ENCODE measurements around the gene UBE2Q2.
A peak's percentile ranks its signal among the peaks of the same experiment; 100 is the strongest.

The UBE2Q2 gene

DNA sequence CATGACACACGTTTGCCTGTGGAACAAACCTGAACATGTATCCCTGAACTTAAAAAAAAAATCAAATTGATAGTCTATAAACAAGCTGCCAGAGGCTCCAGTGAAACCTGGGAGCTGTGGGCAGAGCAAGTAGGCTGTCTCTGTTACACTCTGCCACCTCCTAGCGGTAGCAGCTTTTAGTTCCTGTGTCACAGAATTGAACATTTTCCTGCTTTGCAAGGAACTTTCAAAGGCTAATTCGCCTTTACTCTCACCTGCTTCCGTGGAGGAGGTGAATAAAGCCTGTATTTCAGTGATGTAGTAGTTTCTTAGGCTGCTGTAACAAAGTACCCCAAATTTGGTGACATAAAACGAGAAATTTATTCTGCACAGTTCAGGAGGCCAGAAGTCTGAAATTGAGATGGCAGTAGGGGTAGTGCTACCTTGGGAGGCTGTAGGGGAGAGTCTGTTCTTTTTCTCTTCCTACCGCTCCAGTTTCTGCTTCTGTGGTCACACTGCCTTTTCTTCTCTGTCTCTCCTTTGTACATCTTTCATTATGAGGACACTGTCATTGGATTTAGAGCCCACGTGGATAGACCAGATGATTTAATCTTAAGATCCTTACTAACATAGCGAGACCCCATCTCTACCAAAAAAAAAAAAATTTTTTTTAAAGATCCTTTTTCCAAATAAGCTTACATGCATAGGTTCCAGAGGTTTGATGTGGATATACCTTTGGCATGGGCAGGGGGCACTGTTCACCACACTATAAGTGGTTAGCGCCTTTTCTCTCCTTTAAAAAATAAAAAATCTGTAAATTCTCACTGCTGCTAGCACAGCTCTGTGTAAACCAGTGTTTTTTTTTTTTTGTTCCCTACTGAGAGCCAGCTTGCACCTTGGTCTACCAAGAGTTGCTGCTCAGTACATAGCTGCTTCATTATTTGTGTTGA lies 85.7 kb downstream of the UBE2Q2 start:
- peak; percentile 71 for DNase-seq

DNA sequence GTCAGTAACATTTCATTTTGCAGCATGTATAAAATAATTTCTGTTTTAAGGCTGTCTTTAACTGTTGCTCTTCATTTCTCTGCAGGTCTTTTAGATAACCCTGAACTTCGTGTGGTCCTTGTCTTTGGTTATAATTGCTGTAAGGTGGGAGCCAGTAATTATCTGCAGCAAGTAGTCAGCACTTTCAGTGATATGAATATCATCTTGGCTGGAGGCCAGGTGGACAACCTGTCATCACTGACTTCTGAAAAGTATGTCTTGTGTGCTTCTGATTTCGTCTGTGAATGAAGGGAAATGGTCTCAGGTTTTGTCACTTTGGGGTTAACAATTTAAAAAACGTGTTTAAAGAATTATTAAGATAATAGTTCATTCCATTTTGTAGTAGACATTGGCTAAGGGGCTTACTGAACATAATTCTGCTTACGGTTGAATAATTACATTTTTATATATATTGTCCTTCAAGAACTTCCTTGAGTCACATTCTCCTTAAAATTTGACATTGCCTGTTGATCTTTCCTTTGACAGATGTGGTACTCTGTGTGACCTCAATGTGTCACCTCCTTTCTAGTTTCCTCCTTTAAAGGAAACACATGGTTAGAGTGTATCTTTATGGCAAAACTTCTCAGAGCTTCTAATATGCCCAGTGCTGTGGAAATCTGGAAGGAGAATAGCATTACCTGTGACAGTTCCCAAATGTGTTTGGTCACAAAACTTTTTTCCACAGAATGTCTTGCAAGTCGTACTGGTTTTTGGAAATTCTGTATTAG lies 86.7 kb downstream of the UBE2Q2 start:
- DNase-seq, result no peak

DNA sequence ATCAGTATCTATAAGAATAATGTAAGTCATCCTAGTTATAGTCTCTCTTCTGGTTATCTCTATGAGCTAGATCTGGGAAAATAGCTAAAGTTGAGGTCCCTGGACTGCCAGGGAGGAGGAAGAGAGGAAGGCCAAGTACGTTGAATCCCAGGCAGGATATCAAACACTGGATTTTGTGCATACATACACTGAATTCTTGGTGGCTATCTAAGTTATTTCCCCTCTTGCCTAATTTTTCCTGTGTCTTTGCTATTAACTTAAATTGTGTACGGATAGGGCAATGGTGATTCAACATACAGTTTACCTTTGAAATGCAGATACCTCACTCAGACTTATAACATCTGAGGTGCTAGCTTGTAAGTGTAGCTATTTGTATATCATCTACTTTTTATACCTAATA lies 87.6 kb downstream of the UBE2Q2 start:
- DNase-seq, result no peak

DNA sequence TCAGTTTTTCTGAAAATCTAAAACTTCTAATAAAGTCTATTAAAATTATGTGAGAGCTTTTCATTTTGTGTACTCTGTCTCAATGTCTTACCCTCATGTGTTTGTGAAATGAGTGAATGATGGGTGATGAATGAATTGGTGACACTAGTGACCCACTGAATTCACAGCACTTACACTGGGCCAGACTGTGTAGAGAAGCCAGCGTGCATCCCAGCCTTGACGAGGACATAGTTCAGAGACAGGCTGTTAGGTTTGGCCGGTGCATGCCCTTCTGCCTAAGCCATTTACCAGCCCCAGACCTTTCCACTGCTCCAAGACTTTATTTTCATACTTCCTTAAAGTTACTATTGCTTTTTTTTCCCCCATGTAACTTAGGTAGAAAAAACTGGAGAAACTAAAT lies 99.2 kb downstream of the UBE2Q2 start:
- no peak for DNase-seq

DNA sequence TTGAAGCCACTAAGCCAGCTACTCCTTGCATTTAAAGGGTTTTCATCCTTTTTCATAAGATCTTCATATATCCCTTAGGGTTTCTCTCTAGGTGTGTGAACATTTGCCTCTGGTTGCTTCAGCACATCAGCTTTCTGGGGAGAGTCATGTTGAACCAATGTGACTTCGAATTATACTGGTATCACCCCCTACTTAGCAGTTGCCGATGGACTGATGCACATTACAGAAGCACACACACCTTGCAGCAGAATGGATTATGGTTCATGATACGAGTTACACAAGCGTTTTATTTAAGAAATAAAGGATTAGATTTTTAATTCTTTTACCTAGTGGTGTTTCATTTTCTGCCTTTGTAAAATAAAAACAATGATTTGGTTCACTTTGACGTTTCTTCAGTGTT lies 100.0 kb downstream of the UBE2Q2 start:
- no peak for DNase-seq

DNA sequence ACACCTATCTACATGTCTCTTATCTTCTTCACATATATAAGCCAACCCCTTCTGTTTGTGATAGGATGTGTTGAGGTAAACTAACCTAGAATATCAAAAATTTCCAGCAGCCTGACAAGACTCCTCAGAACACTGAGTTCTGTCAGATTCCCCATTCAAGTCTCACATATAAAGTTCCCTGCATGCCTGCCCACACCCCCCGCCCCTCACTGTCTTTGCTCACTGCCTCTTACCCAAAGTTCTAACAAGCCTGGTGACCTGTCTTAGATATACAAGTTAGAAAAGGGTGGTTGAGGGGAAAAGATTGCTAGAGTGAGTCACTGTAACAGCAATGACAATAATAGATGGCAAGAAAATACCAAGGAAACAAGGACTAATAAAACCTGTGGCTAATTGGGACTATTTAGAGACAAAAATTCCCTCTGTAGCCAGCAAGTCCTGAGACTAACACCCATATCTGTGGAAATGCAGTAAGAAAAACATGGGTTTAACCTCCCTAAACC lies 100.5 kb downstream of the UBE2Q2 start:
- DNase-seq, result no peak

DNA sequence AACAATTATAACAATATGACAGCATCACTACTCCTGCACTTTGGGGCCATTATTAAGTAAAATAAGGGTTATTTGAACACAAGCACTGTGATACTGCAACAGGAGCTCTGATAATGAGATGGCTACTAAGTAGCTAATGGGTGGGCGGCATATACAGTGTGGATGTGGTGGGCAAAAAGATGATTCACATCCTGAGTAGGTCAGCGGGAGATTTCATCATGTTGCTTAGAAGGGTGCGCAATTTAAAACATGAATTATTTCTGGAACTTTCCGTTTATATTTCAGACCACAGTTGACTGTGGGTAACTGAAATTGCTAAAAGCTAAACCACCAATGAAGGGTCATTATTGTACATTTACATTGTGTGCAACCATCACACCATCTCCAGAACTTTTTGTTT lies 102.7 kb downstream of the UBE2Q2 start:
- DNase-seq, result no peak

DNA sequence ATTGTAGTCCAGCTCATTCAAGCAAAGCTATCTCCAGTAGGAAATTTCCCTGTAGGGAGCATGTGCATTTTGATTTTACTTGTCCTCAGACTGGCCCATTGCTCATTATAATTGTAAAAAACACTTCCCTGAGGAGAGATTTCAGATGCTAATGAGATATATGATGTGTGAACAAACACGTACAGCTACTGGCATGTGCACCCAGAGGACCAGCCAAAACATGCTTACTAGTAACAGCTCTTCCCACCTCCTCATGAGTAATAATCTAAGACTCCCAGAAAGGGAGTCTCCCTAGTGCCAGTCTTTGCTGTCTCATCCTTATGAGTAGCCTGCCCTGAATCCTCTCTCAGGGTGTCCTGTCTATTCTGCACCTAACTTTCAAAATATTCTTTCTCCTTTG lies 103.8 kb downstream of the UBE2Q2 start:
- no peak for DNase-seq

DNA sequence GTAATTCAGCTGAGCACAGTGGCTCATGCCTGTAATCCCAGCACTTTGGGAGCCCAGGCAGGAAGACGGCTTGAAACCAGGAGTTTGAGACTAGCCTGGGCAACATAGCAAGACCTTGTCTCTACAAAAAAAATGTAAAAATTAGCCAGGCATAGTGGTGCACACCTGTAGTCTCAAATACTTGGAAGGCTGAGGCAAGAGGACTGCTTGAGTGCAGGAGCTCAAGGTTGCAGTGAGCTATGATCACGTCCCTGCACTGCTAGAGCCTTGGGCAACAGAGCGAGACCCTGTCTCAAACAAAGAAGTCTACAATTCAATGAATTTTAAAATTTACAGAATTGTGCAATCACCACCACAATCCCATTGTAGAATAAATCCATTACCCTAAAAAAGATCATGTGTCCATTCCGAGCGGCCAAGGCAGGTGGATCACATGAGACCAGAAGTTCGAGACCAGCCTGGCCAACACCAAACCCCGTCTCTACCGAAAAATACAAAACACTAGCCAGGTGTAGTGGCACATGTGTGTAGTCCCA lies 105.6 kb downstream of the UBE2Q2 start:
- no peak for DNase-seq
